SH-SY5Y (cell line): ENCODE results near the gene CHD9.

Experiments
- GATA2 ChIP-seq: IDR thresholded peaks from 2 replicates; pipeline ENCODE4 v1.6.1; 2011; ENCODE audit warnings: mild to moderate bottlenecking, low read depth, low read length
- GATA3 ChIP-seq: IDR thresholded peaks from 2 replicates; pipeline ENCODE4 v1.6.1; 2011; ENCODE audit warnings: low read depth, mild to moderate bottlenecking, low read length, moderate library complexity

DNA sequence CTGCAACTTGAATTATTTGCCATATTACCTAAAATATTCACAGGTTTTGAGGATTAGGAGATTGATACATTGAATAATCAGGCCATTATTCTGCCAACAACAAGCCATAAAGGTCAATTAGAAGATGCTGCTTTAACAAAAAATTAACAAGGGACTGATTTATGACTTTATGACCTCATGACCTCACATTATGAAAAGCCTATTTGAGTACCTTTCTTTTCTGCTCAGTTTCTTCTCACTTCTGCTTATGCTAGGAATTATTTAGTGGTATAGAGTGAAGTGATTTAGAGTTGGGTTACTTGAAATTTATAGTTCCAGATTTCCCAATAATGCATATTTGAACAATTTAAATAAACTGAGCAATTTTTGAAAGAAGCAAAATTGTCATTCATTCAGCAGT, 121.6 kb downstream of the CHD9 start:
- TF ChIP-seq GATA3: no peak
- no peak for TF ChIP-seq GATA2
